GM23338 (cell line): ENCODE results near the gene INPP5D. TPM values are rescaled to one million over a fixed set of nuclear protein-coding genes. Genes with fewer than 3 reads are reported as not detected.

Source experiments
- ATAC-seq: fragments of 200-7000 bp; cut with Tn5 transposase; 3 replicates; pipeline ENCODE4 v1.9.1; 2020
- DNase-seq: peaks from one replicate; pipeline ENCODE4 v3.0.0-alpha.2; 2015; ENCODE audit warnings: low spot score
- H2AFZ ChIP-seq: fragments of 200-600 bp; sonication (generic); 2 replicates; pipeline ENCODE4 v1.8.0; 2016; ENCODE audit warnings: antibody characterized with exemption, mild to moderate bottlenecking, moderate library complexity
- H3F3A ChIP-seq: fragments of 200-600 bp; sonication (generic); replicated peaks from 2 replicates; pipeline ENCODE4 v1.8.0; 2017; ENCODE audit warnings: antibody characterized with exemption, mixed run types, low read depth
- H3K27ac ChIP-seq: fragments of 200-600 bp; sonication (generic); 2 replicates; pipeline ENCODE4 v1.6.1; 2016; ENCODE audit warnings: low read depth
- H3K27me3 ChIP-seq: fragments of 200-600 bp; sonication (generic); 2 replicates; pipeline ENCODE4 v1.8.0; 2016; ENCODE audit warnings: mild to moderate bottlenecking, mixed run types, moderate library complexity; ENCODE audit not compliant: insufficient read depth
- H3K36me3 ChIP-seq: fragments of 200-600 bp; sonication (generic); 2 replicates; pipeline ENCODE4 v1.8.0; 2016; ENCODE audit warnings: mild to moderate bottlenecking; ENCODE audit not compliant: insufficient read depth
- H3K4me1 ChIP-seq: fragments of 200-600 bp; sonication (generic); 2 replicates; pipeline ENCODE4 v1.8.0; 2016; ENCODE audit warnings: mild to moderate bottlenecking, moderate library complexity; ENCODE audit not compliant: insufficient read depth
- H3K4me2 ChIP-seq: fragments of 200-600 bp; sonication (generic); 2 replicates; pipeline ENCODE4 v1.7.1; 2017; ENCODE audit warnings: mixed run types
- H3K4me3 ChIP-seq: fragments of 200-600 bp; sonication (generic); 2 replicates; pipeline ENCODE4 v1.6.1; 2016; ENCODE audit warnings: mixed run types
- H3K79me2 ChIP-seq: fragments of 200-600 bp; sonication (generic); replicated peaks from 2 replicates; pipeline ENCODE4 v1.8.0; 2017; ENCODE audit warnings: mild to moderate bottlenecking; ENCODE audit not compliant: insufficient read depth
- H3K9me2 ChIP-seq: fragments of 200-600 bp; sonication (generic); 2 replicates; pipeline ENCODE4 v1.8.0; 2017; ENCODE audit not compliant: insufficient read depth
- H4K20me1 ChIP-seq: fragments of 200-600 bp; sonication (generic); replicated peaks from 2 replicates; pipeline ENCODE4 v1.8.0; 2017; ENCODE audit warnings: mild to moderate bottlenecking; ENCODE audit not compliant: insufficient read depth
- H3K27ac Mint-ChIP-seq: 2 replicates; pipeline ENCODE4 v1.8.0; 2020; ENCODE audit warnings: inconsistent platforms, mild to moderate bottlenecking, moderate library complexity, mixed read lengths
- H3K27me3 Mint-ChIP-seq: 3 replicates; pipeline ENCODE4 v1.8.0; 2022; ENCODE audit warnings: low read depth, mild to moderate bottlenecking, moderate library complexity, mixed read lengths, inconsistent platforms; ENCODE audit not compliant: insufficient read depth, poor library complexity
- H3K36me3 Mint-ChIP-seq: 3 replicates; pipeline ENCODE4 v1.8.0; 2021; ENCODE audit warnings: low read depth, mild to moderate bottlenecking, inconsistent platforms, moderate library complexity, mixed read lengths
- H3K4me1 Mint-ChIP-seq: 3 replicates; pipeline ENCODE4 v1.8.0; 2020; ENCODE audit warnings: mild to moderate bottlenecking, inconsistent platforms, mixed read lengths
- H3K4me3 Mint-ChIP-seq: 3 replicates; pipeline ENCODE4 v1.8.0; 2021; ENCODE audit warnings: moderate library complexity, mild to moderate bottlenecking, inconsistent platforms, mixed read lengths
- H3K9me3 Mint-ChIP-seq: 3 replicates; pipeline ENCODE4 v1.8.0; 2020; ENCODE audit warnings: moderate library complexity, mild to moderate bottlenecking, inconsistent platforms, mixed read lengths
- CREB1 ChIP-seq: fragments of 250-450 bp; sonication (Bioruptor Pico); IDR thresholded peaks from 2 replicates; pipeline ENCODE4 v1.5.0; 2020; ENCODE audit warnings: low read depth, mild to moderate bottlenecking, moderate library complexity
- EZH2 ChIP-seq: fragments of 200-600 bp; sonication (generic); IDR thresholded peaks from one replicate; pipeline ENCODE4 v1.8.0; 2017; ENCODE audit warnings: antibody characterized with exemption, mild to moderate bottlenecking, low read depth; ENCODE audit not compliant: unreplicated experiment
- STAT1 ChIP-seq: IDR thresholded peaks from one replicate; pipeline ENCODE4 v1.6.1; 2016; ENCODE audit warnings: antibody characterized with exemption; ENCODE audit not compliant: unreplicated experiment
- ZNF331 ChIP-seq: fragments of 250-450 bp; sonication (Bioruptor Pico); IDR thresholded peaks from 2 replicates; pipeline ENCODE4 v1.5.0; 2020; ENCODE audit warnings: low read depth, mild to moderate bottlenecking, moderate library complexity
- polyA plus RNA-seq: library from polyadenylated mRNA; unstranded; fragments of >200 nt; fragmentation: Nextera tagmentation; extraction: Ambion mirVana; gene quantifications from 2 replicates; pipeline ENCODE4 v1.2.1, GENCODE V29; 2016
- total RNA-seq: library from RNA; depleted of rRNA; stranded (reverse); fragments of >200 nt; shearing (Covaris generic); gene quantifications from 2 replicates; pipeline ENCODE4 v1.2.3, GENCODE V29; 2014
- TF ChIP-seq, protein P1 (sequence below): IDR thresholded peaks from one replicate; pipeline ENCODE4 v1.6.1; 2018; ENCODE audit warnings: antibody characterized with exemption; ENCODE audit not compliant: unreplicated experiment
- TF ChIP-seq, protein P2 (sequence below): IDR thresholded peaks from 2 replicates; pipeline ENCODE4 v1.6.1; 2016; ENCODE audit warnings: antibody characterized with exemption
- TF ChIP-seq, protein P3 (sequence below), 2 experiments: fragments of 200-600 bp in 1 of 2; sonication (generic) in 1 of 2; conservative IDR thresholded peaks; 2 replicates each; pipeline versions ENCODE4 v1.5.1 to v1.6.1; 2016 to 2017; ENCODE audit warnings: antibody characterized with exemption in 2 of 2, low read depth in 2 of 2, mild to moderate bottlenecking in 2 of 2, moderate library complexity in 1 of 2
- TF ChIP-seq, protein P4 (sequence below): fragments of 250-450 bp; sonication (Bioruptor Pico); IDR thresholded peaks from 2 replicates; pipeline ENCODE4 v1.5.0; 2020; ENCODE audit warnings: mild to moderate bottlenecking, moderate library complexity

INPP5D gene
- total and polyA plus RNA-seq, 2 experiments from 2014 or later = 6.6 to 8.3 TPM

DNA sequence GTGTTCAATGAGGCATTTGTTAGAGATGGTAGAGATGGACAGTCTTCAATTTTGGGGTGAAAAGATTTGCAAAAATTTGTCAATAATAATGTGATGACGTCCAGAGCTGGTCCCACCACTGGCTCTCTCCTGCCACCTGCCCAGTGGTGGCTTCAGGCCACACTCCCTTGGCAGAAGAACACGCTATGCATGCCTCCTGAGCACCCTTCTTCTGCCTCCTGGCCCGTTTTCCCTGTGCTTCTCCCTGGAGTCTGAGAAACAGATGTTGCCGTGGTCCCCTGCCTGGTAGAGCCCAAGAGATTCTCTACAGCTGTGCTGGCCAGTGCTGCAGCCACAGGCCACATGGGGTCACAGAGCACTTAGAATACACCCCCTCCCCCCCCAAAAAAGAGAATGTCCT lies 33.6 kb downstream of the INPP5D start (continued):
- TF ChIP-seq, protein P1, sequence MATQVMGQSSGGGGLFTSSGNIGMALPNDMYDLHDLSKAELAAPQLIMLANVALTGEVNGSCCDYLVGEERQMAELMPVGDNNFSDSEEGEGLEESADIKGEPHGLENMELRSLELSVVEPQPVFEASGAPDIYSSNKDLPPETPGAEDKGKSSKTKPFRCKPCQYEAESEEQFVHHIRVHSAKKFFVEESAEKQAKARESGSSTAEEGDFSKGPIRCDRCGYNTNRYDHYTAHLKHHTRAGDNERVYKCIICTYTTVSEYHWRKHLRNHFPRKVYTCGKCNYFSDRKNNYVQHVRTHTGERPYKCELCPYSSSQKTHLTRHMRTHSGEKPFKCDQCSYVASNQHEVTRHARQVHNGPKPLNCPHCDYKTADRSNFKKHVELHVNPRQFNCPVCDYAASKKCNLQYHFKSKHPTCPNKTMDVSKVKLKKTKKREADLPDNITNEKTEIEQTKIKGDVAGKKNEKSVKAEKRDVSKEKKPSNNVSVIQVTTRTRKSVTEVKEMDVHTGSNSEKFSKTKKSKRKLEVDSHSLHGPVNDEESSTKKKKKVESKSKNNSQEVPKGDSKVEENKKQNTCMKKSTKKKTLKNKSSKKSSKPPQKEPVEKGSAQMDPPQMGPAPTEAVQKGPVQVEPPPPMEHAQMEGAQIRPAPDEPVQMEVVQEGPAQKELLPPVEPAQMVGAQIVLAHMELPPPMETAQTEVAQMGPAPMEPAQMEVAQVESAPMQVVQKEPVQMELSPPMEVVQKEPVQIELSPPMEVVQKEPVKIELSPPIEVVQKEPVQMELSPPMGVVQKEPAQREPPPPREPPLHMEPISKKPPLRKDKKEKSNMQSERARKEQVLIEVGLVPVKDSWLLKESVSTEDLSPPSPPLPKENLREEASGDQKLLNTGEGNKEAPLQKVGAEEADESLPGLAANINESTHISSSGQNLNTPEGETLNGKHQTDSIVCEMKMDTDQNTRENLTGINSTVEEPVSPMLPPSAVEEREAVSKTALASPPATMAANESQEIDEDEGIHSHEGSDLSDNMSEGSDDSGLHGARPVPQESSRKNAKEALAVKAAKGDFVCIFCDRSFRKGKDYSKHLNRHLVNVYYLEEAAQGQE = no peak
- TF ChIP-seq, protein P2, sequence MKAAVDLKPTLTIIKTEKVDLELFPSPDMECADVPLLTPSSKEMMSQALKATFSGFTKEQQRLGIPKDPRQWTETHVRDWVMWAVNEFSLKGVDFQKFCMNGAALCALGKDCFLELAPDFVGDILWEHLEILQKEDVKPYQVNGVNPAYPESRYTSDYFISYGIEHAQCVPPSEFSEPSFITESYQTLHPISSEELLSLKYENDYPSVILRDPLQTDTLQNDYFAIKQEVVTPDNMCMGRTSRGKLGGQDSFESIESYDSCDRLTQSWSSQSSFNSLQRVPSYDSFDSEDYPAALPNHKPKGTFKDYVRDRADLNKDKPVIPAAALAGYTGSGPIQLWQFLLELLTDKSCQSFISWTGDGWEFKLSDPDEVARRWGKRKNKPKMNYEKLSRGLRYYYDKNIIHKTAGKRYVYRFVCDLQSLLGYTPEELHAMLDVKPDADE = no peak
- TF ChIP-seq CREB1 (no peak), EZH2 (no peak), ZNF331 (CRISPR knock-in tag) (no peak)
- TF ChIP-seq, protein P3, sequence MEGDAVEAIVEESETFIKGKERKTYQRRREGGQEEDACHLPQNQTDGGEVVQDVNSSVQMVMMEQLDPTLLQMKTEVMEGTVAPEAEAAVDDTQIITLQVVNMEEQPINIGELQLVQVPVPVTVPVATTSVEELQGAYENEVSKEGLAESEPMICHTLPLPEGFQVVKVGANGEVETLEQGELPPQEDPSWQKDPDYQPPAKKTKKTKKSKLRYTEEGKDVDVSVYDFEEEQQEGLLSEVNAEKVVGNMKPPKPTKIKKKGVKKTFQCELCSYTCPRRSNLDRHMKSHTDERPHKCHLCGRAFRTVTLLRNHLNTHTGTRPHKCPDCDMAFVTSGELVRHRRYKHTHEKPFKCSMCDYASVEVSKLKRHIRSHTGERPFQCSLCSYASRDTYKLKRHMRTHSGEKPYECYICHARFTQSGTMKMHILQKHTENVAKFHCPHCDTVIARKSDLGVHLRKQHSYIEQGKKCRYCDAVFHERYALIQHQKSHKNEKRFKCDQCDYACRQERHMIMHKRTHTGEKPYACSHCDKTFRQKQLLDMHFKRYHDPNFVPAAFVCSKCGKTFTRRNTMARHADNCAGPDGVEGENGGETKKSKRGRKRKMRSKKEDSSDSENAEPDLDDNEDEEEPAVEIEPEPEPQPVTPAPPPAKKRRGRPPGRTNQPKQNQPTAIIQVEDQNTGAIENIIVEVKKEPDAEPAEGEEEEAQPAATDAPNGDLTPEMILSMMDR (conservative IDR thresholded peaks at IDR 0.05; ENCODE audit: low read depth in 2 of 2) = no peak

DNA sequence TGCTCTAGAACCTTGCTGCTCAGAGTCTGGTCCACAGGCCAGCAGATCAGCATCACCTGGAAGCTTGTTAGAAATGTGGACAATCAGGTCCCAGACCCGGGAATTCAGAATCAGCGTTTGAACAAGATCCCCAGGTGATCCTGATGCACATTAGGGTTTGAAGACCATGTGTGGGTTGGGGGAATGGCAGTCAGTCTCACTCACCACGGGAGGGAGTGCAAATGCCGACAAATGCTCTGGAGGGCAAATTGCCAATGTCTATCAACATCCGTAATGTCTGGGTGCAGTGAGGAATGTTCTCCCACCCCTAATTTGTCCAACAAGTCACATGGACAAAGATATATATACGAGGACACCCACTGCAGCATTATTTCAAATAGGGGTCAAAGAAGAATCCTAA lies 34.5 kb downstream of the INPP5D start:
- no peak overlapping the region for H3K27ac Mint-ChIP-seq
- no peak overlapping the region for H3K4me3 Mint-ChIP-seq

DNA sequence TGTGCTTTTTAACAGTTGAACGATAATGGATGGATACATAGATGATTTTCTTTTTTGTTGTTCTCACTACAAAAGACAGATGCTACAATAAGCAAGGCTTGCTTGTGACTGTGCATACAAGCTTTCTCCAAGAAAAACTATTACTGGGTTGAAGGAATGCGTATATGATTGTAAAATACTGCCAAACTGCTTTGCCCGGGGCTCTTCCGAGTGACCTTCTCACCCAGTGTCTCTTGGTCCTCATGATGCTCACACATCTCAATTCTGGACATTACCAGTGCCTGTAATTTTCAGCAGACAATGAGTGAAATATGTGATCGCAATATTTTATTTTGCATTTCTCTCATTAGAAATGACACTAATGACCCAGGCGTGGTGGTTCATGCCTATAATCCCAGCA lies 35.9 kb downstream of the INPP5D start:
- H3K9me3 Mint-ChIP-seq = no peaks in the 10 kb centered on the region
- Histone ChIP-seq H3K79me2 (no peaks in the 10 kb centered on the region), H2AFZ (no peak overlapping the region), H3K36me3 (no peaks in the 10 kb centered on the region), H3K4me3 (no peak overlapping the region), H3K27me3 (no peaks in the 10 kb centered on the region), H3K4me2 (no peak overlapping the region), H3K4me1 (no peaks in the 10 kb centered on the region), H3F3A (no peaks in the 10 kb centered on the region), H3K9me2 (no peaks in the 10 kb centered on the region), H3K27ac (no peak overlapping the region), H4K20me1 (no peaks in the 10 kb centered on the region)
- no peaks in the 10 kb centered on the region for H3K36me3 Mint-ChIP-seq
- DNase-seq (no peak), ATAC-seq (no peak)
- peaks cover 6% of the 10 kb centered on the region; the same call in 1 of the 3 replicates for H3K4me1 Mint-ChIP-seq
- no peak overlapping the region for H3K4me3 Mint-ChIP-seq
- H3K27me3 Mint-ChIP-seq = peaks cover 2% of the 10 kb centered on the region
- no peak overlapping the region for H3K27ac Mint-ChIP-seq
- TF ChIP-seq, protein P4, sequence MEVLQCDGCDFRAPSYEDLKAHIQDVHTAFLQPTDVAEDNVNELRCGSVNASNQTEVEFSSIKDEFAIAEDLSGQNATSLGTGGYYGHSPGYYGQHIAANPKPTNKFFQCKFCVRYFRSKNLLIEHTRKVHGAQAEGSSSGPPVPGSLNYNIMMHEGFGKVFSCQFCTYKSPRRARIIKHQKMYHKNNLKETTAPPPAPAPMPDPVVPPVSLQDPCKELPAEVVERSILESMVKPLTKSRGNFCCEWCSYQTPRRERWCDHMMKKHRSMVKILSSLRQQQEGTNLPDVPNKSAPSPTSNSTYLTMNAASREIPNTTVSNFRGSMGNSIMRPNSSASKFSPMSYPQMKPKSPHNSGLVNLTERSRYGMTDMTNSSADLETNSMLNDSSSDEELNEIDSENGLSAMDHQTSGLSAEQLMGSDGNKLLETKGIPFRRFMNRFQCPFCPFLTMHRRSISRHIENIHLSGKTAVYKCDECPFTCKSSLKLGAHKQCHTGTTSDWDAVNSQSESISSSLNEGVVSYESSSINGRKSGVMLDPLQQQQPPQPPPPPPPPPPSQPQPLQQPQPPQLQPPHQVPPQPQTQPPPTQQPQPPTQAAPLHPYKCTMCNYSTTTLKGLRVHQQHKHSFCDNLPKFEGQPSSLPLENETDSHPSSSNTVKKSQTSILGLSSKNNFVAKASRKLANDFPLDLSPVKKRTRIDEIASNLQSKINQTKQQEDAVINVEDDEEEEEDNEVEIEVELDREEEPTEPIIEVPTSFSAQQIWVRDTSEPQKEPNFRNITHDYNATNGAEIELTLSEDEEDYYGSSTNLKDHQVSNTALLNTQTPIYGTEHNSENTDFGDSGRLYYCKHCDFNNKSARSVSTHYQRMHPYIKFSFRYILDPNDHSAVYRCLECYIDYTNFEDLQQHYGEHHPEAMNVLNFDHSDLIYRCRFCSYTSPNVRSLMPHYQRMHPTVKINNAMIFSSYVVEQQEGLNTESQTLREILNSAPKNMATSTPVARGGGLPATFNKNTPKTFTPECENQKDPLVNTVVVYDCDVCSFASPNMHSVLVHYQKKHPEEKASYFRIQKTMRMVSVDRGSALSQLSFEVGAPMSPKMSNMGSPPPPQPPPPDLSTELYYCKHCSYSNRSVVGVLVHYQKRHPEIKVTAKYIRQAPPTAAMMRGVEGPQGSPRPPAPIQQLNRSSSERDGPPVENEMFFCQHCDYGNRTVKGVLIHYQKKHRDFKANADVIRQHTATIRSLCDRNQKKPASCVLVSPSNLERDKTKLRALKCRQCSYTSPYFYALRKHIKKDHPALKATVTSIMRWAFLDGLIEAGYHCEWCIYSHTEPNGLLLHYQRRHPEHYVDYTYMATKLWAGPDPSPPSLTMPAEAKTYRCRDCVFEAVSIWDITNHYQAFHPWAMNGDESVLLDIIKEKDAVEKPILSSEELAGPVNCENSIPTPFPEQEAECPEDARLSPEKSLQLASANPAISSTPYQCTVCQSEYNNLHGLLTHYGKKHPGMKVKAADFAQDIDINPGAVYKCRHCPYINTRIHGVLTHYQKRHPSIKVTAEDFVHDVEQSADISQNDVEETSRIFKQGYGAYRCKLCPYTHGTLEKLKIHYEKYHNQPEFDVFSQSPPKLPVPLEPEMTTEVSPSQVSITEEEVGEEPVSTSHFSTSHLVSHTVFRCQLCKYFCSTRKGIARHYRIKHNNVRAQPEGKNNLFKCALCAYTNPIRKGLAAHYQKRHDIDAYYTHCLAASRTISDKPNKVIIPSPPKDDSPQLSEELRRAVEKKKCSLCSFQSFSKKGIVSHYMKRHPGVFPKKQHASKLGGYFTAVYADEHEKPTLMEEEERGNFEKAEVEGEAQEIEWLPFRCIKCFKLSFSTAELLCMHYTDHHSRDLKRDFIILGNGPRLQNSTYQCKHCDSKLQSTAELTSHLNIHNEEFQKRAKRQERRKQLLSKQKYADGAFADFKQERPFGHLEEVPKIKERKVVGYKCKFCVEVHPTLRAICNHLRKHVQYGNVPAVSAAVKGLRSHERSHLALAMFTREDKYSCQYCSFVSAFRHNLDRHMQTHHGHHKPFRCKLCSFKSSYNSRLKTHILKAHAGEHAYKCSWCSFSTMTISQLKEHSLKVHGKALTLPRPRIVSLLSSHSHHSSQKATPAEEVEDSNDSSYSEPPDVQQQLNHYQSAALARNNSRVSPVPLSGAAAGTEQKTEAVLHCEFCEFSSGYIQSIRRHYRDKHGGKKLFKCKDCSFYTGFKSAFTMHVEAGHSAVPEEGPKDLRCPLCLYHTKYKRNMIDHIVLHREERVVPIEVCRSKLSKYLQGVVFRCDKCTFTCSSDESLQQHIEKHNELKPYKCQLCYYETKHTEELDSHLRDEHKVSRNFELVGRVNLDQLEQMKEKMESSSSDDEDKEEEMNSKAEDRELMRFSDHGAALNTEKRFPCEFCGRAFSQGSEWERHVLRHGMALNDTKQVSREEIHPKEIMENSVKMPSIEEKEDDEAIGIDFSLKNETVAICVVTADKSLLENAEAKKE (CRISPR knock-in tag) = no peak

More for the DNA sequence above, 34.5 kb downstream of the INPP5D start:
- Histone ChIP-seq H3F3A (no peaks in the 10 kb centered on the region), H3K4me3 (no peak overlapping the region), H3K4me2 (no peak overlapping the region), H3K9me2 (no peaks in the 10 kb centered on the region), H3K79me2 (no peaks in the 10 kb centered on the region), H3K36me3 (no peaks in the 10 kb centered on the region), H3K4me1 (no peaks in the 10 kb centered on the region), H4K20me1 (no peaks in the 10 kb centered on the region), H3K27me3 (no peaks in the 10 kb centered on the region), H3K27ac (no peak overlapping the region), H2AFZ (no peak overlapping the region)
- no peak for ATAC-seq
- Mint-ChIP-seq H3K27me3 (peaks cover 2% of the 10 kb centered on the region), H3K36me3 (no peaks in the 10 kb centered on the region), H3K4me1 (peaks cover 6% of the 10 kb centered on the region; the same call in 1 of the 3 replicates), H3K9me3 (no peaks in the 10 kb centered on the region)
- TF ChIP-seq STAT1 = no peak
- DNase-seq = no peak
